ENCODE measurements around the gene NRP1. TPM values are rescaled to one million over a fixed set of nuclear protein-coding genes. Genes with fewer than 3 reads are reported as not detected.

Gene NRP1
- total RNA-seq, 1 experiment from 2014 or later: 31.7 TPM

DNA sequence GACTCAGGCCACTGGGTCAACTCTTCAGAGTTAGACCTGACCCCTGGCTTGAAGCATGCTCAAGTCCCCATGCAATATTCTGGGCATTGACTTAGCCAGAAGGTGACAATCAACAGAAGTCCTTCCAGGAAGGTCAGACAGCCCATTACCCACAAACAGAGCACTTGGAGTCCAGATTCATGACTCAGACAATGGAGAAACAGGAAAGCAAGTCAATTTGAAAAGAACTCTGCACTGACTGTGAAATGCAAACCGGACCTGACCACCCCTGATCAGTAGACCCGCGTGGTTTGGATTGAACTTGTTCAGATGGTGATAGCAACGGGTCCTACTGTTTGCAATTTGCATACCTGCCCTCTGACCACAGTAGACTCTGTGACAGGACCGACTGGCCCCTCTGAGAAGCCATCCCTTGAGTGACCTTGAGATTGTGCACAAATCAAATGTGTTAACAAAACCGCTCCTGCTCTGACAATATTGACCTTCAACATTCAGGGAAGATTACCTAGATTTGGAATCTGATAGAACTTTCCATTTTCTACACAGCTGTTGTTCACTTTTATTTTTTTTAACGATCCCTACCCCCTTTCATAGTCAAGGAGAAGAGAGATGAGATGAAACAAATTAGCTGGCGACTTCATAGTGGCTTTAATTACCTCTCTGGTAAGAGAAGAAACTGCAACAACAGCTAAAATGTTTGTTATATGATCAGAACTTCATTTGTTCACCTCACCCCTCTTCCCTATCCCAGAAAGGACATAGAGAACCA lies 138.7 kb downstream of the NRP1 start:
- Histone ChIP-seq H3K27me3 (replicated peaks; ENCODE audit: insufficient read depth, low read depth, low read length, poor library complexity) (no peaks in the 10 kb centered on the region), H3K9me3 (ENCODE audit: low read depth, low read length, poor library complexity, severe bottlenecking) (no peaks in the 10 kb centered on the region), H3K4me1 (ENCODE audit: insufficient read depth, low read length, poor library complexity, severe bottlenecking) (peaks cover 56% of the 10 kb centered on the region), H3K4me3 (ENCODE audit: low read depth, low read length, poor library complexity, severe bottlenecking) (no peak overlapping the region), H3K36me3 (ENCODE audit: insufficient read depth, low read length, poor library complexity, severe bottlenecking) (no peaks in the 10 kb centered on the region), H3K27ac (ENCODE audit: low read depth, low read length, poor library complexity, severe bottlenecking) (no peak overlapping the region)
- TF ChIP-seq, protein P1, sequence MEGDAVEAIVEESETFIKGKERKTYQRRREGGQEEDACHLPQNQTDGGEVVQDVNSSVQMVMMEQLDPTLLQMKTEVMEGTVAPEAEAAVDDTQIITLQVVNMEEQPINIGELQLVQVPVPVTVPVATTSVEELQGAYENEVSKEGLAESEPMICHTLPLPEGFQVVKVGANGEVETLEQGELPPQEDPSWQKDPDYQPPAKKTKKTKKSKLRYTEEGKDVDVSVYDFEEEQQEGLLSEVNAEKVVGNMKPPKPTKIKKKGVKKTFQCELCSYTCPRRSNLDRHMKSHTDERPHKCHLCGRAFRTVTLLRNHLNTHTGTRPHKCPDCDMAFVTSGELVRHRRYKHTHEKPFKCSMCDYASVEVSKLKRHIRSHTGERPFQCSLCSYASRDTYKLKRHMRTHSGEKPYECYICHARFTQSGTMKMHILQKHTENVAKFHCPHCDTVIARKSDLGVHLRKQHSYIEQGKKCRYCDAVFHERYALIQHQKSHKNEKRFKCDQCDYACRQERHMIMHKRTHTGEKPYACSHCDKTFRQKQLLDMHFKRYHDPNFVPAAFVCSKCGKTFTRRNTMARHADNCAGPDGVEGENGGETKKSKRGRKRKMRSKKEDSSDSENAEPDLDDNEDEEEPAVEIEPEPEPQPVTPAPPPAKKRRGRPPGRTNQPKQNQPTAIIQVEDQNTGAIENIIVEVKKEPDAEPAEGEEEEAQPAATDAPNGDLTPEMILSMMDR (conservative IDR thresholded peaks at IDR 0.05; ENCODE audit: low read depth, low read length): no peak
- no peak for TF ChIP-seq EZH2 (IDR thresholded peaks at IDR 0.05; ENCODE audit: borderline replicate concordance, low read depth, low read length, poor library complexity, severe bottlenecking)
- no TSS peak for BruUV-seq (replicated peaks)
- CTCF ChIA-PET: interaction anchor here (0.9 kb wide), 1 partner anchor 77 kb away, joined by 3 read pairs; no protein-coding TSS in a partner anchor
- no peak for DNase-seq (ENCODE audit: low spot score)
- intact Hi-C loops (cut with micrococcal nuclease; ENCODE audit: unreplicated experiment): loop anchor here (10.0 kb wide), 1 partner anchor 739 kb away; no protein-coding TSS in a partner anchor
- POLR2A ChIA-PET (ENCODE audit: low non-redundant PET): no interaction called here

DNA sequence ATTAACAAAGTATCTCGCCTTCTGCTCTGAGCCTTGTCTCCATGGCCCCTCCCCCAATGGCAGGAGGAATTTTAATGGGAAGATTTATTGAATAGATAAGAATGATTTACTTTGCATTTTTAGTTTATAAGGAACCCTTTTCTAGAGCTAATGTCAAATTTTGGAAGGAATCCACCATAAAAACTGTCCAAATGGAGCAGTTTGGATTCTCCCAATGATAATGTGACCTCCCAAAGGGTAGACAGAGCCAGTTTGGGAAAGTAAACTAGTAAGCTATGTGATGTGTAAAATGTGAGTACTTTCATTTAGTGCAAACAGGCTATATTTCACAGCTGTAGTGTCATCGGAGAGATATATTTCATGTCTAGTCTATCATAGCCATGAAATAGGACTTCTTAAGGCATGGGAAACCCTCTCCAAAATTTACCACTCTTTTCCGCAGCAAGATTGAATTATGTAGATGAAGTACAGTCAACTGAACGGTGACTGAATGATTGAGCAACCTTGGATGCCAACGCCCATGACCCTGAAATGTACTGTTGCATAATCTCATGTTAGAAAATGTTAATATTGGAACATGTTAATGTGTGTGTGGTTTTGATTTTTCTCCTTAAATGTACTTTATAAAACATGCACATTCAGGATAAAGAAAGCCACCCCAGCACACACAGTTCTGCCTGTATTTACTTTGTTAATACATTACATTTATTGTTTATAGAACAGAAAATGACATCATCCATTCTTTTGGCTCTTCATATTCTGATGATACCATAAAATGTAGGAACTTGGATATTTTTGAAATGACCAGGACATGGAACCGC lies 140.6 kb downstream of the NRP1 start:
- Histone ChIP-seq H3K4me1 (ENCODE audit: insufficient read depth, low read length, poor library complexity, severe bottlenecking) (peaks cover 67% of the 10 kb centered on the region), H3K9me3 (ENCODE audit: low read depth, low read length, poor library complexity, severe bottlenecking) (no peaks in the 10 kb centered on the region), H3K27ac (ENCODE audit: low read depth, low read length, poor library complexity, severe bottlenecking) (no peak overlapping the region), H3K4me3 (ENCODE audit: low read depth, low read length, poor library complexity, severe bottlenecking) (no peak overlapping the region), H3K27me3 (replicated peaks; ENCODE audit: insufficient read depth, low read depth, low read length, poor library complexity) (no peaks in the 10 kb centered on the region), H3K36me3 (ENCODE audit: insufficient read depth, low read length, poor library complexity, severe bottlenecking) (no peaks in the 10 kb centered on the region)
- intact Hi-C loops (cut with micrococcal nuclease; ENCODE audit: unreplicated experiment): loop anchor here (1.0 to 10.0 kb wide), 5 partner anchors 77 to 1443 kb away; no protein-coding TSS in a partner anchor
- peak; percentile 50 for DNase-seq (ENCODE audit: low spot score)
- no TSS peak for BruUV-seq (replicated peaks)
- POLR2A ChIA-PET (ENCODE audit: low non-redundant PET): interaction anchor here (0.7 kb wide), 1 partner anchor 94 kb away, joined by 3 read pairs; no protein-coding TSS in a partner anchor
- TF ChIP-seq, protein P1 (conservative IDR thresholded peaks at IDR 0.05; ENCODE audit: low read depth, low read length): no peak
- TF ChIP-seq EZH2 (IDR thresholded peaks at IDR 0.05; ENCODE audit: borderline replicate concordance, low read depth, low read length, poor library complexity, severe bottlenecking): no peak
- CTCF ChIA-PET: interaction anchor here (0.6 to 1.5 kb wide), 6 partner anchors 23 to 140 kb away, joined by 3 to 10 read pairs (median 6); partner anchors contain the start of gene NRP1

DNA sequence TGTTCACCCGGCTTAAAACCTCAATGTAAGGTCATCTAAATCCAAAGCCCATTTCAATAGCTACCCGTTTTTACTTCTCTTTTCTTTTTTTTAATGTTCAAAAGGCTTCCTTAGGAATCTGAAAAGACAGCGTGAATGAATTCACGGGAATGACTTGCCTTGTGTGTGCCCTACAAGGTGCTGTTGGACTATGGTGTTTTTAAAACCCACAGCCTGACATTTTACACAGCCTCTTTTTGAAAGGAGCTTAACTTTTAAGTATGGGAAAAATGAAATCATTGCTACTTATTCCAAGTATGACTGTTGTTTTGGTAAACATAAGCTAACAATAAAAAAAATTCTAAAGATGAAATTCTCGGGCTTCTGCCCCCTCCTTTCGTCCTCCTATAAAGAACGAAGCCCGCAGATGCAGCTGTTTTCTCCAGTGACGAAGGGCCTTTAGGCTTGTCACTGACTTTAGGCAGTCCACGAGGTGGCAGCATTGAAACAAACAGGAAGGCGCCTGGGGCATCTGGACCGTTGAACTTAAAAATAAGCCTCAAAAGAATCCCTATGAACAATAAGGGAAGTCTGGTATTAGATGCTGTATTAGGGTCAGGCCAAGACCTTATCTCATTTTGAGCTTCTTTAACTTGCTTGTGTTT lies 141.3 kb downstream of the NRP1 start:
- no peaks in the 10 kb centered on the region for H3K27me3 ChIP-seq (replicated peaks; ENCODE audit: insufficient read depth, low read depth, low read length, poor library complexity)
- H3K36me3 ChIP-seq (ENCODE audit: insufficient read depth, low read length, poor library complexity, severe bottlenecking): no peaks in the 10 kb centered on the region
- intact Hi-C loops (cut with micrococcal nuclease; ENCODE audit: unreplicated experiment): loop anchor here (1.0 to 10.0 kb wide), 5 partner anchors 76 to 1444 kb away; no protein-coding TSS in a partner anchor
- H3K4me3 ChIP-seq (ENCODE audit: low read depth, low read length, poor library complexity, severe bottlenecking): no peak overlapping the region
- H3K27ac ChIP-seq (ENCODE audit: low read depth, low read length, poor library complexity, severe bottlenecking): no peak overlapping the region
- POLR2A ChIA-PET (ENCODE audit: low non-redundant PET): interaction anchor here (0.6 to 0.7 kb wide), 2 partner anchors 95 to 885 kb away, joined by 3 read pairs; no protein-coding TSS in a partner anchor
- no TSS peak for BruUV-seq (replicated peaks)
- TF ChIP-seq, protein P1 (conservative IDR thresholded peaks at IDR 0.05; ENCODE audit: low read depth, low read length): peak; percentile 93
- no peak for TF ChIP-seq EZH2 (IDR thresholded peaks at IDR 0.05; ENCODE audit: borderline replicate concordance, low read depth, low read length, poor library complexity, severe bottlenecking)
- no peaks in the 10 kb centered on the region for H3K9me3 ChIP-seq (ENCODE audit: low read depth, low read length, poor library complexity, severe bottlenecking)
- CTCF ChIA-PET: interaction anchor here (0.6 to 1.5 kb wide), 7 partner anchors 23 to 938 kb away, joined by 3 to 10 read pairs (median 5); partner anchors contain the start of gene NRP1
- DNase-seq (ENCODE audit: low spot score): peak; percentile 93
- peaks cover 67% of the 10 kb centered on the region for H3K4me1 ChIP-seq (ENCODE audit: insufficient read depth, low read length, poor library complexity, severe bottlenecking)
